ENCODE data around the gene CRYGB. TPM values are rescaled to one million over a fixed set of nuclear protein-coding genes. Genes with fewer than 3 reads are reported as not detected.
"Not testable (repeated sequence)": the region's sequence is repeated elsewhere in the genome, so short reads cannot be mapped to it uniquely, and the experiment has no call there.

Gene CRYGB
- total RNA-seq, 1 experiment from 2014 or later: not detected

GRCh38 chr2:208117390-208117789 is 28.6 kb downstream of the CRYGB start:
- DNase-seq (ENCODE audit: low read depth): not testable (repeated sequence)

- no peak for DNase-seq (ENCODE audit: low read depth)
These were observed 33.0 kb downstream of the CRYGB start for GRCh38 chr2:208112969-208113368.

- not testable (repeated sequence) for DNase-seq (ENCODE audit: low read depth)
These were observed 33.6 kb downstream of the CRYGB start for GRCh38 chr2:208112273-208112745.

GRCh38 chr2:208103616-208104015 is 42.3 kb downstream of the CRYGB start:
- DNase-seq (ENCODE audit: low read depth): no peak

GRCh38 chr2:208101716-208102631 is 44.0 kb downstream of the CRYGB start:
- peak; percentile 49 for DNase-seq (ENCODE audit: low read depth)

GRCh38 chr2:208099682-208100470 is 46.1 kb downstream of the CRYGB start:
- no peak for DNase-seq (ENCODE audit: low read depth)

- DNase-seq (ENCODE audit: low read depth): not testable (repeated sequence)
These were observed 47.3 kb downstream of the CRYGB start for GRCh38 chr2:208098701-208099100.

GRCh38 chr2:208098267-208098666 is 47.7 kb downstream of the CRYGB start:
- no peak for DNase-seq (ENCODE audit: low read depth)

GRCh38 chr2:208097801-208098200 is 48.2 kb downstream of the CRYGB start:
- no peak for DNase-seq (ENCODE audit: low read depth)

- peak; percentile 26 for DNase-seq (ENCODE audit: low read depth)
These were observed 48.6 kb downstream of the CRYGB start for GRCh38 chr2:208097313-208097712.

- DNase-seq (ENCODE audit: low read depth): no peak
These were observed 49.9 kb downstream of the CRYGB start for GRCh38 chr2:208096080-208096479.

GRCh38 chr2:208093128-208093527 is 52.8 kb downstream of the CRYGB start:
- DNase-seq (ENCODE audit: low read depth): no peak

Other genes starting within 250 kb of the CRYGB start
- 3.1 and 5.3 TPM in 2 replicates for gene PLEKHM3, start 120.6 kb downstream of the CRYGB start, total RNA-seq (2014; rRNA removed; shearing (Covaris generic))
- not detected in 2 replicates for gene CRYGD, start 21.6 kb downstream of the CRYGB start, total RNA-seq (2014; rRNA removed; shearing (Covaris generic))
- not detected in 2 replicates for gene CRYGC, start 16.3 kb downstream of the CRYGB start, total RNA-seq (2014; rRNA removed; shearing (Covaris generic))
- gene CRYGA, start 17.4 kb upstream of the CRYGB start, total RNA-seq (2014; rRNA removed; shearing (Covaris generic)): not detected in 2 replicates
- not detected in 2 replicates for gene C2orf80, start 43.9 kb upstream of the CRYGB start, total RNA-seq (2014; rRNA removed; shearing (Covaris generic))
- gene IDH1, start 108.9 kb upstream of the CRYGB start, total RNA-seq (2014; rRNA removed; shearing (Covaris generic)): 114 and 145 TPM in 2 replicates
- 12.0 and 16.6 TPM in 2 replicates for gene PIKFYVE, start 120.1 kb upstream of the CRYGB start, total RNA-seq (2014; rRNA removed; shearing (Covaris generic))

Measured in M059J (cell line).